HG02870 (cell line): ENCODE results near the gene ZBTB17.
"Not testable (repeated sequence)": the region's sequence is repeated elsewhere in the genome, so short reads cannot be mapped to it uniquely, and the experiment has no call there.

ENCODE experiments used
- ATAC-seq: cut with Tn5 transposase; IDR thresholded peaks from one replicate; pipeline ENCODE4 v1.9.1; 2021; ENCODE audit warnings: mild to moderate bottlenecking, moderate library complexity; ENCODE audit not compliant: unreplicated experiment

Gene ZBTB17

DNA sequence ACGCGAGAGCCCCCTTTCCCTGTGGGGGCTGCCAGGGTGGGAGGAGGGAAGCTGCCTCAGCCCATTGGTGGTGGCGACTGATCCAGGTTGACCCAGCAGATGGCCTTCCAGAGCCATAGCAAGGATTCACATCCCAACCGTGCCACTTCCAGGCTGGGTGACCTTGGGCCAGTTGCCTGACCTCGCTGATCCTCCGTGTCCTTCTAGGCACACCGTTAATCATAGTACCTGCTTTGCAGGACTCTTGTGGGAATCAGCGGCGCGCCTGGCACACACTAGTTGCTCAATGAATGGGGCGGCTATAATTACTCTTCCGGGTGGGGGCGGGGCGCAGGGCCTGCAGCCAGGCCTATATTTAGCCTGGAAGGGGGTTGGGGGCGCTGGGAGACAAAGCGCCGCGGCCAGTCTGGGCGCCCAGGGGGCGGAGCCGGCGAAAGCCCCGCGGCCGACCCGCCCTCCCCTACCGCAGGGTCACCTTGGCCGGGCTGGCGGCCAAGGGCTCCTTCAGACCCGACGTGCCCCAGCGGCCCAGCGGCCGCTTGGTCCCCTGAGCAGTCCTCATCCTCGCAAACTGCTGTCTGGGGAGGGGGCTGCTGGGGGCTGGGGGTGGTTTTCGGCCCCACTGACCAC is 36.8 kb upstream of the ZBTB17 start:
- ATAC-seq, result no peak

DNA sequence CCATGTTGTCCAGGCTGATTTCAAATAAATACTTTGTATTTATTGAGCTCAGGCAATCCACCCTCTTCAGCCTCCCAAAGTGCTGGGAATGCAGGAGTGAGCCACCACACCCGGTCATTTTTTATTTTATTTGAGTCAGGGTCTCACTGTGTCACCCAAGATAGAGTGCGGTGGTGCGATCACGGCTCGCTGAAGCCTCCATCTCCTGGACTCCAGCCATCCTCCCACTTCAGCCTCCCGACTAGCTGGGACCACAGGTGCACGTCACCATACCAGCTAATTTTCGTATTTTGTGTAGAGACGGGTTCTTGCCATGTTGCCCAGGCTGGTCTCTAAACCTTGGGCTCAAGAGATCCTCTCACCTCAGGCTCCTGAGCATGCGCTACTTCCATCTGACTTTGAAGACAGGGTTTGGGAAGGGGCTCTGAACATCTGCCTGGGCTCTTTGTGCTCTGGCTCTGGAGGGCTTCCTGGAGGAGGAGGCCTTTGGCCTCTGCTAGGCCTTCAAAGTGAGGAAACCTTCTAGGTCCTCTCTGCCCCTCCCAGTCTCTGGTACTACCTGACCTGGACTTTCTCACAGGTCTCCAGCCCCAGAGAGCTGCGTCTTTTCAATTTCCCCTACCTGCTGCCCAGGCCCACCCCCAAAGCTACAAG is 36.2 kb upstream of the ZBTB17 start:
- no peak for ATAC-seq

DNA sequence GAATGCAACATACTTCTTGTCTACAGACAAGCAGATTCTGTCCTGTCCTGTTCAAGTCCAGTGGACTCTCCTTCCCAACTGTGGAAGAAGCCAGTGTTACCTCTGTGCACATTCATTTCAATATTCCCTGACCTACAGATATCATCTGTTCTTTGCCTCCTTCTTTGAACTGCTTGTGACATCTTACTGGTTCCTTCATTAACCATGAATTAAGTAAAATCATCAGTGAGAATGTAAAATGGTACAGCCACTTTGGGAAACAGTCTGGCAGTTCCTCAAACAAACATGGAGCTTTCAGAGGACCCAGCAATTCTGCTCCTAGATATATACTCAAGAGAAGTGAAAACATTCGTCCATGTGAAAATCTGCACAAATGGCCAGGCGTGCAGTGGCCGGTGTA is 34.9 kb upstream of the ZBTB17 start:
- no peak for ATAC-seq

DNA sequence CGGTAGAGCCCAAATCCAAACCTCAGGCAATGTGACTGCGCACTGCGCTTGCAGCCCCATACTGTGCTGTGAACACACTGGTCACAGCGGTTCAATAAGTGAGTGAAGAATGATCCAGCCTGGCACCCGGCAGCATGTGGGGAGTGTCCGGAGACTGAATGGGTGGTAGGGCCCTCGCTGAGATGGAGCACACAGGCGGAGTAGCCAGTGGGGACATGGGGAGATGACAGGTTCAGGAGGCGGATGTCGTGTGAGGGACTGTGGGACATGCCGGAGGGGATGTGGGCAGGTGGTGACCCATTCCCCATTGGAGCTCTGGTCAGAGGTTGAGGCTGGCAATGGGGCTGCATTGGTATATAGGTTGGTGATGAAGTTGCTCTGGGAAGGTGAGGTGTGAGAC is 33.8 kb upstream of the ZBTB17 start:
- ATAC-seq, result no peak

DNA sequence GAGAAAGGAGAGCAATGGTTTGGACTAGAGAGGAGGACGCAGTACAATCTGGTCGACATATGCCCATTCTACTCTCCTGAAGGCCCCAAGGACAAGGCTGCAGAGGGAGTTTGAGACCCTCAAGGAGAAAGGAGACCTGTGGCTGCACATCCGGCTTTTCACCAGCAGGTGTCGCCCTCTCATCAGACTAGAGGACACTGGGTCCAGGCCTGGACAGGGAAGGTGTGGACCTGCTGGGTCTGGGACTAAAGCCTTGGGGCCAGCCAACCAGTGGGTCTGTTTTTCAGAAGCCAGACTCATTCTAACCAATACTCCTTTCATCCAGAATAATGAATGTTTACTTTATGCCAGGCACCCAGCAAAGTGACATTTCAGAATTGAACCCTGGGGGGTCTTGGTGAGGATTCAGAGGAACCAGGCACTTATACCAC is 33.1 kb upstream of the ZBTB17 start:
- ATAC-seq, result no peak

DNA sequence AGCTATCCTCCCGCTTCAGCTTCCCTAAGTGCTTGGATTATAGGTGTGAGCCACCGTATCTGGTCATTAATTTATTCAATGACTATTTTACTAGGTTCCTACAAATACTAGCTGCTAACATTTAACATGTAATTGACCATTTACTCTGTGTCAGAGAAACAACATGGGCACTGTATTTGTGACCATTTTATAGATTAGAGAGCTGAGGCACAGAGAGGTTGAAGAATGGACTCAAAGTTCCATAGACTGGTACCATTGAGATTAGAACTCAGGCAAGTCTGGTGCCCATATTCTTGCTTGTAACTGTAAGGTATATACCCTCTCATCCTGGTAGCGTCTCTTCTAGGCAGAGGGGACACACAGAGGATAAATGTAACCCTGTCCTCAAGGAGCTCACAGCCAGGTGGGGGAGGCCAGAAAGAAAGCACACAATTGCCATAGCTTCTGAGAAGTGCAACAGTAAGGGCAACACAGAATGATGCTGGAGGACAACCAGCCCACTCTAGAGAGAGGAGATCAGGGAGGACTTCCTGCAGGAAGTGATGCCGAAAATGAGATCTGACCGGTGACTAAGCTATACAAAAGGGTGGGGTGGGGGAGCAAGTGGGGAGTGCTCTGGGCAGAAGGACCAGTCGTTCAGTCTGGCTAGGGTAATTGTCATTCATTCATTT is 31.9 kb upstream of the ZBTB17 start:
- ATAC-seq, result no peak

DNA sequence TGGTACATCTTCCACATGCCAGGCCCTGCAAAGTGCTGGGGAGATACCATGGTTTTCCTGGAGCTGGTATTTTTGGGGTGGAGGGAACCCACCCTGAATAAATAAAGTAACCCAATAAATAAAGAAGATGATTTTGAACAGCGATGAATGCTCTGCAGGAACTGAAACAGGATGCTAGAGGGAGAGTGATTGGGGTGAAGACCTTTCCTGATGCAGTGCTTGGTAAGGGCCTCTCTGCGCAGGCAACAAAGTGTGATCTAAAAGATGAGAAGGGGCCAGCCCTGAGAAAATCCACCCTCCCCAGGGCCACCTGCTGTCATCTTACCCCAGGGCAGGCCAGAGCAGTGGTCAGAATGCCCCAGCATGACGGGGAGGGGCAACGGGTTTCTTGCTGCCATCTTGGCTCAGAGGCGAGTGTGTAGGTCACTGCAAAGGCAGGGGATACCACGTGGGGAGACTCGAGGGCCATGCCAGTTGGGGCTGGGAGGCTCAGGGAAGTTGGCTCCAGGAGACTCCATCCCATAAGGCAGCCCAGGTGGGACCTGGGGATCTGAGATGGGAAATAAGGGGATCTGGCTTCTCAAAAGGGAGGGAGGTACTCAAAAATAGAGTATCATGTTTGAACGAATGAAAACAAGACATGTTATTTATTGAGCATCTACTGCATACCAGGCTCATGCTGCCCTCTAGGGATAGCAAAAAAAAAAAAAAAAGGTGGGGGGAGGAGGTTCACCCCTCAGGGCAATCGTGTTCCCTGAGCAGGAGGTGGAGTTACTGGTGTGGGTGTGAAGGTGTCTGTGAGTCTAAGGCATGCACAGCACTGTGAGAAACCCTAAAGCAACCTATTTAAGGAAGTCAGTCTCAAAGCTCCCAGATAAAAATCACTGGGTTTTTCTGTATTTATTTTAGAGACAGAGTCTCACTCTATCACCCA is 30.9 kb upstream of the ZBTB17 start:
- no peak for ATAC-seq

DNA sequence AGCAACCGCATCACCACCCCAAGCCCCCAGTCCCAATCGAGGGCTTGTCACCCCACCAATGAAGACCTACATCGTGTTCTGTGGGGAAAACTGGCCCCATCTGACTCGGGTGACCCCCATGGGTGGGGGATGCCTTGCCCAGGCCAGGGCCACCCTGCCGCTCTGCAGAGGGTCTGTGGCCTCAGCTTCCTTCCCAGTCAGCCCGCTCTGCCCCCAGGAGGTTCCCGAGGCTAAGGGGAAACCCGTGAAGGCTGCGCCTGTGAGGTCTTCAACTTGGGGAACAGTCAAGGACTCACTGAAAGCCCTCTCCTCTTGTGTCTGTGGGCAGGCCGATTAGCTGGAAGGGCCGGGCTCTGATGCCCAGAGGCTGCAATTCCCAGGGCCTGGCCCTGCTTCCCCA is 30.1 kb upstream of the ZBTB17 start:
- no peak for ATAC-seq

DNA sequence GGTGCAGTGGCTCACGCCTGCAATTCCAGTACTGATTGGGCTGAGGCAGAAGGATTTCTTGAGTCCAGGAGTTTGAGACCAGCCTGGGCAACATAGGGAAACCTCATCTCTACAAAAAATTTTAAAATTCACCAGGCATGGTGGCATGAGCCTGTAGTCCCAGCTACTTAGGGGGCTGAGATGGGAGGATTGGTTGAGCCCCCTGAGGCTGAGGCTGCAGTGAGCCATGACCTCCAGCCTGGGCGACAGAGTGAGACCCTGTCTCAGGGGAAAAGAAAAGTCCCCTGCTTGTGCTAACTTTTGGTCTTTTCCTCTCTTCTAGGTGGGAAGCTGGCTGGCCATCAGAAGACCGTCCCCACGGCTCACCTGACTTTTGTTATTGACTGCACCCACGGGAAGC is 29.7 kb upstream of the ZBTB17 start:
- ATAC-seq, result no peak

DNA sequence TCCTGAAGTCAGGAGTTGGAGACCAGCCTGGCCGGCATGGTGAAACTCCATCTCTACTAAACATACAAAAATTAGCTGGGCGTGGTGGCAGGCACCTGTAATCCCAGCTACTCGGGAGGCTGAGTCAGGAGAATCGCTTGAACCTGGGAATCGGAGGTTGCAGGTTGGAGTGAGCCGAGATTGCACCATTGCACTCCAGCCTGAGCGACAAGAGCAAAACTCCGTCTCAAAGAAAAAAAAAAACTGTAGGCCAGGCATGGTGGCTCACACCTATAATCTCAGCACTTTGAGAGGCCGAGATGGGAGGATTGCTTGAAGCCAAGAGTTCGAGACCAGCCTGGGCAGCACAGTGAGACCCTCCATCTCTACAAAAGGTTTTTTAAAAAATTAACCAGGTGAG is 25.4 kb upstream of the ZBTB17 start:
- ATAC-seq, result not testable (repeated sequence)

DNA sequence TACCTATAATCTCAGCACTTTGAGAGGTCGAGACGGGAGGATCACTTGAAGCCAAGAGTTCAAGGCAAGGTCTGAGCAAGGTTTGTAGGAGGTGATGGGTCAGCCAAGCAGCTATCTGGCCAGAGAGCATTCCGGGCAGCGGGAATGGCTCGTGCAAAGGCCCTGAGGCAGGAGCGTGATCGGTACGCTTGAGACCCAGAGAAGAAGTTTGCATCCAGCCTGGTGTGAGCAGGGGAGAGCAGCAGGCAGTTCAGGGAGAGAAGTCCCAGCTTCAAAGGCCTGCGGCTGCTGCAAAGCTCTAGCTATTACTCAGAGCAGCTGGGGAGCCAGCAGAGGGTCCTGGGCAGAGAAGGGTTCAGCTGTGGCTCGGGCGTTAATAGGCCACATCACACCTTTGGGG is 23.0 kb upstream of the ZBTB17 start:
- ATAC-seq, result no peak

DNA sequence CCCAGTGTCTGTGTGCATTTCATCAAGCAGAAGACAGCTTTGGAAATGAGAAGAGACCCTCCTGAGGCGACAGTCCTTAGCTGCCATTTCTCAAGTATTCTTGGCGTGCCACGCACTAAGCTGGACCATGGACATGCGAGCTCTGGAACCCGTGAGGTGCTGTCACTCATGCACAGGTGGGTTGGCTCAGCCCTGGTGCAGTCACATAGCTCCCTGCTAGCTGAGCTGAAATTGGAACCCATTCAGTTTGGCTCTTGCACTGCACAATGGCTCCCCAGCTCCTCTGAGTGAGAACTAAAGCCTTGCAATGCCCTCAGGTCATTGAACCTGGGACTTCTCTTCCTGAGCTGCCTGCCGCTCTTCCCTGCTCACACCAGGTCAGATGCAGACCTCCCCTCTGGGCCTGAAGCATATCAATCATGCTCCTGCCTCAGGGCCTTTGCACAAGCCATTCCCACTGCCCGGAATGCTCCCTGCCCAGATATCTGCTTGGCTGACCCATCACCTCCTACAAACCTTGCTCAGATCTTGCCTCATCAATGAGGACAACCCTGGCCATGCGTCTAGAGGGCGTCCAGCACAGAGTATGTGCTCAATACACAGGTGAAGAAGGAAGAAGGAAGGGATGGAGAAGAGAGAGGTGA is 21.9 kb upstream of the ZBTB17 start:
- ATAC-seq, result no peak

DNA sequence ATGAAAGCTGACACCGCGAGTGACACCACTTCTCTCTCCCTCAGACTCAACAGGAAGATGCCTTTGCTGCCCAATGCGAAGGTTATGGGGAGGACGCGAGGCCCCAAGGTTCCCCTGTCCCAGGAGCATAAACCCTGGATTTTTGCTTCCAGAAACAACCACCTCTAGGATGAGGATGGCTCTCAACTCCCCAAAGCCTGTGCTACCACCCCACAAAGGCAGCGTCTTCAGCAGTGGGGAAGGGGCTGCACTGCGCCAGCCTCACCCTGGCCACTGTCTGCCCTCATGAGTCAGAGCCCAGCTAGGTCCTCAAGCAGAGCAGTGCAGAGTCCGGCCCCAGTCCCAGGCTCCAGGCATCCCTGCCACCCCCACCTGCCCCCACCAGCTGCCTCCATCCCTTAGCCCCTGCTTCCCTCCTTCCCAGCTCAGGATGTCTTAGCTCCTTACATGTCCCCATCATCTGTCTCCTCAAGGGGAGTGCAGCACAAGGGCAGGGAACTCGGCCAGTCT is 21.2 kb upstream of the ZBTB17 start:
- ATAC-seq, result no peak

DNA sequence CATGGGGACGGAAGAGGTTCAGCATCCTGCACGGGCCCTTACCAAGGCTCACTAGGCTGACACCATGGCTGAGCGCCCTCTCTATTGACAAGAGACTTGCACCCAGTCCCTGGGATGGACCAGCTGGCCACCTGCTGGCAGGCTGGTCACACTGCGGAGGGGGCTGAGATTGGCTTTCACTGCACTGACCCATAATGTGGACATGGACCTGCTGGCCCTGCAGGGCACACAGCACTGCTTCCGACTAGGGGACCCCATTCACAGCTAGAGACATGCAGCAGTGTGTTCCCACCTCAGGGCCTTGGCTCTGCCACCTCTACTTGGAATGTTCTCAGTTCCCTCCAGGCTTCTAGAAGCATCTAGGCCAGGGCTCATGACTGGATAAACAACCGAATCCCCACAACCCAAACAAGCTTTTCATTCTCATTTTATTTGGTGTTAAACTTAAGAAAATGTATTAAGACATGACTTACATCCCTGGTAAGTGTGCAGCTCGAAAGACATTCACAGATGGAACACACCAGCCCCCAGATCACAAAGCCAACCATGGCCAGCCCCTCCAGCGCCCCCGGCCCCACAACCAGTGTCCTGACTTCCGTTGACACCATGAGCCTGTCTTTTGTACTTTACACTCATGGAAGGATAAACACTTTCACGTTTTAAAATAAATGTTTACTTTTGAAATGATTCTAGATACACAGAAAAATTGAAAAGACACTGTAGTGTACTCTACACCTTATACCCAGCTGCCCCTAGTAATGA is 18.9 kb upstream of the ZBTB17 start:
- ATAC-seq, result no peak

DNA sequence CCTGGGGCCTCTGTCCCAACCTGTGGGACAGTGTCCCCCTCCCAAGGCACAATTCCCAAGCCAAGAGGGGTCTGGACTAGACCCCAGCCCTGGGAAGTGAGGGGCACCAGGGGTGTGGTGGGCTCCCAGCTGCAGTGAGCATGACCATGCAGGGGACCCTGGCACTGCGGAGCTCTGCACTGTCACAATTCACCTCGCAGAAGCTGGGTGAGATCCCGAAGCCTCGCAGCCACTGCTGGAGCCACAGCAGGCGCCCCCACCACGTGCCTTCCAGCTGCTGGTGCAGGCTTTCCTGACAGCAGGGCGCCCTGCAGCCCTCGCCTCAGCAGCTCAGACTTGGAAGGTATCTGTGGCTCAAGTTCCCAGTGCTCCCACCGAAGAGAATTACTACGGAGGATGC is 18.2 kb upstream of the ZBTB17 start:
- no peak for ATAC-seq

DNA sequence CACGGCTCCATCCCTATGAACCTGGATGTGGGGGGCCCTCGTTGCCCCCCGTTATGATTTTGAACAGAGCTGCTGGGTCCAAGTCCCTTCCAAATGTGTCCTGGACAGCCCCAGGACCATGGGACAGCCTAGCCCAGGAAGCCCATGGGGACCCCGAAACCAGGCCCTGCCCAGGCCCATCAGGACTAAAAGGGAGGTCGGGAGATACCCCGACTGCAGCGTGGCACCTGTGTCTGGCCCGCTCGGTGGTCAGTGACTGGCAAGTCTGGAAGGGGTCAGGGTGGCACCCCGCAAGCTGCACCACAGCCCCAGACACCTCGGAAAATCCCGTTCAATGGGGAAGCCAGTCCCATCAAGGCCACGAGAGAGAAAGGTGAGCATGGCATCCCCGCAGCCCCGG is 17.8 kb upstream of the ZBTB17 start:
- ATAC-seq, result no peak

DNA sequence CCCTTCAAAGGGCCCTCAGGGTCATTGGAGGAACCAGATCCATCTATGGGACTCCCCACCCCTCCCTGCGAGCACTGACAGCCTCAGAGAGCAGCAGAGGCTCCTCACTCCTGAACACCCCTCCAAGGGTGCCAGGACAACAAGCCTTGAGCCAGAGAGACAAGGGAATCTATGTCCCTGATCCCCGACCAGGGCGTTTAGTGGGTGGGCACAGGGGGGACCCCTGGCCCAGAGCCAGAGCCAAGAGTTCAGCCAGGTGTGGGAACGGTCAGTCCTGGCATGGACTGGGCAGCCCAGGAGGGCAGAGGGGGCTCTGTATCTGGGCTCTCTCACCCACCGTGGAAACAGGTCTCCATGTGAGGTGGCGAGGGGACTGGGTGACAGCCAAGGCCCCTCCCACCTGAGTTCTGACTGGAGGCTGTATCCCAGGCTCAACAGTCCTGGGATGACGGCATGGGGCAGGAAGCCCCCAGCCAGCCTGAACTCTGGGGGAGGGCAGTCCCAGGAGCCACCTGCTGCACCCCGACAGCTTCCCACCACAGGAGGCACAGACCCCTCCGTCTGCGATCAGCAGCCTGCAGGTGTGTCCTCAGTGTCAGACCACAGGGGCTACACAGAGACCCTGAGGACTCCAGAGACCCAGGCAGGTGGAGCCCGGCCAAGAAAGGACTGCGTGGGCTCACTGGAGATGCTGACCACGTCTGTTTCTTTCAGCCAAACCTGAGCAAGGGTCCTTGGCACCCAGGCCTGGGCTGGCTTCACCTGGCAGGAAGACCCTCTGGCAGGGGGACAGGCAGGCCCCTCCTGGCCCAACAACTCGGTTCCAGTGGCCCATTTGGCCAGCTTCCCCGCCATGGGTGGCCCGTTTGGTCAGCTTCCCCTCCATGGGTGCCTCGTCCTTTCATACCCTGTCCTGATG is 16.9 kb upstream of the ZBTB17 start:
- ATAC-seq, result no peak

DNA sequence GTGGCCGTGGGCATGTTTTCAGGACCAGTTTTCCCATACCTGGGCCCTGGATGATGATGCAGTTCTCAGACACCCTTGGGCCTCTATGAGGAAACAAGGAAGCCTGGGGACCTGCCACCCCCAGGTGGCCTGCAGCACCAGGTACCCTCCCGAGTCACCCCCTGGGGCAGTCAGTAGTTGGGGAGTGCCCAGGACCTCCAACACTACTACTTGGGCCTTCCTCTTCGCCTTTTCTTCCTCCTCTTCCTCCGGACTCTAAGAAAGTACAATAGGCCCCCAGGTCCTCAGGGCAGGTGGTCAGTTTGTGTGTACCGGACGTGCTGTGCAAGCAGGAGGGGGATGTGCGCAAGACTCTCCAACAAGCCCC is 16.3 kb upstream of the ZBTB17 start:
- no peak for ATAC-seq
